NCI-H146 treated with DMSO at 0.1 percent for 48 hours (cell line): ENCODE data around the gene AUTS2.
A peak's percentile ranks its signal among the peaks of the same experiment; 100 is the strongest.

Experiments
- DNase-seq: peaks from one replicate; lab custom pipeline; 2025; ENCODE audit not compliant: unreplicated experiment; lab: John Stamatoyannopoulos, UW

Gene AUTS2

GRCh38 chr7:70693321-70693685 lies 1095.0 kb downstream of the AUTS2 start:
- DNase-seq, result no peak

GRCh38 chr7:70693686-70694433 lies 1095.6 kb downstream of the AUTS2 start:
- peak; percentile 41 for DNase-seq

- DNase-seq, result peak; percentile 43
These were observed 1096.2 kb downstream of the AUTS2 start for GRCh38 chr7:70694434-70694970.

GRCh38 chr7:70694971-70695794 lies 1096.9 kb downstream of the AUTS2 start:
- DNase-seq, result no peak

GRCh38 chr7:70695795-70696083 lies 1097.5 kb downstream of the AUTS2 start:
- no peak for DNase-seq

- DNase-seq, result no peak
These were observed 1098.0 kb downstream of the AUTS2 start for GRCh38 chr7:70696201-70696754.

- DNase-seq, result peak; percentile 47
These were observed 1100.1 kb downstream of the AUTS2 start for GRCh38 chr7:70698219-70698832.

GRCh38 chr7:70699271-70699670 lies 1101.0 kb downstream of the AUTS2 start:
- no peak for DNase-seq

GRCh38 chr7:70700055-70700940 lies 1102.0 kb downstream of the AUTS2 start:
- DNase-seq, result peak; percentile 85

GRCh38 chr7:70700941-70701425 lies 1102.7 kb downstream of the AUTS2 start:
- DNase-seq, result peak; percentile 24

- no peak for DNase-seq
These were observed 1103.2 kb downstream of the AUTS2 start for GRCh38 chr7:70701477-70701876.

- no peak for DNase-seq
These were observed 1103.7 kb downstream of the AUTS2 start for GRCh38 chr7:70701991-70702390.

- DNase-seq, result peak; percentile 28
These were observed 1105.5 kb downstream of the AUTS2 start for GRCh38 chr7:70703785-70704184.

GRCh38 chr7:70704831-70705346 lies 1106.6 kb downstream of the AUTS2 start:
- DNase-seq, result peak; percentile 96

GRCh38 chr7:70706204-70706603 lies 1107.9 kb downstream of the AUTS2 start:
- DNase-seq, result no peak

- no peak for DNase-seq
These were observed 1108.4 kb downstream of the AUTS2 start for GRCh38 chr7:70706698-70707097.

- DNase-seq, result no peak
These were observed 1109.6 kb downstream of the AUTS2 start for GRCh38 chr7:70707823-70708243.

- no peak for DNase-seq
These were observed 1111.8 kb downstream of the AUTS2 start for GRCh38 chr7:70710011-70710480.

- no peak for DNase-seq
These were observed 1112.4 kb downstream of the AUTS2 start for GRCh38 chr7:70710651-70711050.

GRCh38 chr7:70711452-70711851 lies 1113.2 kb downstream of the AUTS2 start:
- DNase-seq, result peak; percentile 54
